ENCODE measurements around the gene MEIOSIN. TPM values are rescaled to one million over a fixed set of nuclear protein-coding genes. Genes with fewer than 3 reads are reported as not detected.

The MEIOSIN gene
- total RNA-seq, 1 experiment from 2014 or later = not detected

DNA sequence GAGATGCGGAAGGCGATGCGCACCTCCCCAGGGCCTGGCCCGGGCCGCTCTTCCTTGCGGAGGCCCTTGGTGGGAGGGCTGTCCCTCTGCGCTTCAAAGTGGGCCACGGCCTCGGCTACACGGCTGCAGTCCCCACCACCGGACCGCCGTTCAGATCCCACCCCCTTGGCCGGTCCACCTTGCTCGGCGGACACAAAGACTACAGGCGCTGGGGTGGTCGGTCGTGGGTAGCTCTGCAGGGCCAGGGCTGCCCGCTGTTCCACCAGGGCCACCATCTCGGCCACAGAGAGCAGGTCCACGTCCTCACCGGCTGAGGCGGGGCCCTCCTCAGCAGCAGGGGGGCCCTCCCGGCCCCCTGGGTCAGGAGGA is 20.6 kb upstream of the MEIOSIN start:
- Histone ChIP-seq H3K9me2 (ENCODE audit: insufficient read depth) (no peaks in the 10 kb centered on the region), H3K27ac (no peak overlapping the region), H4K20me1 (ENCODE audit: insufficient read depth) (peaks cover 15% of the 10 kb centered on the region), H3K4me2 (no peak overlapping the region), H3K9me3 (ENCODE audit: insufficient read depth, low read depth) (no peaks in the 10 kb centered on the region), H3K36me3 (ENCODE audit: low read depth) (no peaks in the 10 kb centered on the region), H3K4me1 (replicated peaks; ENCODE audit: insufficient read depth) (peaks cover 9% of the 10 kb centered on the region), H3K4me3 (no peak overlapping the region), H2AFZ (no peak overlapping the region), H3F3A (ENCODE audit: insufficient read depth, low read depth) (peaks cover 26% of the 10 kb centered on the region), H3K27me3 (ENCODE audit: insufficient read depth, low read depth) (no peaks in the 10 kb centered on the region), H3K79me2 (ENCODE audit: low read depth) (peaks cover 69% of the 10 kb centered on the region)
- no peak for DNase-seq
- CTCF ChIA-PET = no interaction called here
- POLR2A ChIA-PET (ENCODE audit: unreplicated experiment) = interaction anchor here (0.7 kb wide), 1 partner anchor 27 kb away, joined by 3 read pairs; no protein-coding TSS in a partner anchor
- BruUV-seq (replicated peaks) = no TSS peak
- TF ChIP-seq CTCF (conservative IDR thresholded peaks at IDR 0.05) (no peak), EZH2 (IDR thresholded peaks at IDR 0.05; ENCODE audit: low read depth) (no peak)
- intact Hi-C loops (cut with micrococcal nuclease; ENCODE audit: unreplicated experiment) = no loop called here

- Histone ChIP-seq H3K9me2 (ENCODE audit: insufficient read depth) (no peaks in the 10 kb centered on the region), H3K4me3 (no peak overlapping the region), H3F3A (ENCODE audit: insufficient read depth, low read depth) (peaks cover 26% of the 10 kb centered on the region), H3K27me3 (ENCODE audit: insufficient read depth, low read depth) (no peaks in the 10 kb centered on the region), H3K79me2 (ENCODE audit: low read depth) (peaks cover 73% of the 10 kb centered on the region), H3K4me2 (no peak overlapping the region), H3K4me1 (replicated peaks; ENCODE audit: insufficient read depth) (peaks cover 14% of the 10 kb centered on the region), H2AFZ (no peak overlapping the region), H4K20me1 (ENCODE audit: insufficient read depth) (peaks cover 15% of the 10 kb centered on the region), H3K27ac (no peak overlapping the region), H3K36me3 (ENCODE audit: low read depth) (no peaks in the 10 kb centered on the region), H3K9me3 (ENCODE audit: insufficient read depth, low read depth) (no peaks in the 10 kb centered on the region)
- TF ChIP-seq CTCF (conservative IDR thresholded peaks at IDR 0.05) (no peak), EZH2 (IDR thresholded peaks at IDR 0.05; ENCODE audit: low read depth) (no peak)
- ChIA-PET POLR2A (ENCODE audit: unreplicated experiment) (interaction anchor here (0.9 kb wide), 1 partner anchor 36 kb away, joined by 12 read pairs; no protein-coding TSS in a partner anchor), CTCF (no interaction called here)
- DNase-seq = no peak
- intact Hi-C loops (cut with micrococcal nuclease; ENCODE audit: unreplicated experiment) = no loop called here
- no TSS peak for BruUV-seq (replicated peaks)
Measured at GRCh38 chr19:45713141-45713540, 20.1 kb upstream of the MEIOSIN start.

DNA sequence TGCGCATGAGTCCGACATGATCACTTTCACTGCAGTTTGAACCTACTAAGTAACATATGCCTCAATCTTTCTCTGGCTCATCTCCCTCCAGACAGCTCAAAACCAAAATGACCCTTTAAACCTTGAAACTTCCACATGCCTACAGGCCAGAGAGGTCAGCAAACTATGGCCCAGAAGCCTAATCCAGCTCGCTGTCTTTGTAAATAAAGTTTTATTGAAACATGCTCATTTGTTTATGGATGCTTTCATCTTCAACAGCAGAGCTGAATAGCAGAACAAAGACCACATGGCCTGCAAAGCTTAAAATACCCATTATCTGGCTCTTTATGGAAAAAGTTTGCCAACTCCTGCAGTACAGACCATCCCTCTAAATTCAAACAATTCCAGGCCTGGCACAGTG is 18.1 kb upstream of the MEIOSIN start:
- DNase-seq = no peak
- H4K20me1 ChIP-seq (ENCODE audit: insufficient read depth) = peaks cover 15% of the 10 kb centered on the region
- CTCF ChIA-PET = interaction anchor here (0.6 kb wide), 2 partner anchors 14 to 84 kb away, joined by 4 to 11 read pairs; no protein-coding TSS in a partner anchor
- no peak overlapping the region for H3K27ac ChIP-seq
- H3K79me2 ChIP-seq (ENCODE audit: low read depth) = peaks cover 91% of the 10 kb centered on the region
- H3K4me2 ChIP-seq = peak overlapping the region; percentile 94; the same call in 1 of the 2 replicates
- TF ChIP-seq CTCF (conservative IDR thresholded peaks at IDR 0.05) (no peak), EZH2 (IDR thresholded peaks at IDR 0.05; ENCODE audit: low read depth) (no peak)
- no peak overlapping the region; the same call in 1 of the 2 replicates for H3K4me3 ChIP-seq
- H3K36me3 ChIP-seq (ENCODE audit: low read depth) = peaks cover 8% of the 10 kb centered on the region; the same call in 1 of the 2 replicates
- H3K4me1 ChIP-seq (replicated peaks; ENCODE audit: insufficient read depth) = peaks cover 27% of the 10 kb centered on the region
- no peak overlapping the region for H2AFZ ChIP-seq
- H3K9me3 ChIP-seq (ENCODE audit: insufficient read depth, low read depth) = no peaks in the 10 kb centered on the region
- no peaks in the 10 kb centered on the region for H3K9me2 ChIP-seq (ENCODE audit: insufficient read depth)
- intact Hi-C loops (cut with micrococcal nuclease; ENCODE audit: unreplicated experiment) = no loop called here
- H3F3A ChIP-seq (ENCODE audit: insufficient read depth, low read depth) = peaks cover 16% of the 10 kb centered on the region
- BruUV-seq (replicated peaks) = no TSS peak
- POLR2A ChIA-PET (ENCODE audit: unreplicated experiment) = interaction anchor here (0.6 kb wide), 1 partner anchor 84 kb away, joined by 6 read pairs; no protein-coding TSS in a partner anchor
- no peaks in the 10 kb centered on the region for H3K27me3 ChIP-seq (ENCODE audit: insufficient read depth, low read depth)

Data from PC-9 (cell line).